NCI-H748 (cell line): ENCODE data around the gene PDLIM7.

ENCODE experiments used
- DNase-seq: peaks from one replicate; lab custom pipeline; 2025; ENCODE audit not compliant: unreplicated experiment; lab: John Stamatoyannopoulos, UW

PDLIM7 gene

DNA sequence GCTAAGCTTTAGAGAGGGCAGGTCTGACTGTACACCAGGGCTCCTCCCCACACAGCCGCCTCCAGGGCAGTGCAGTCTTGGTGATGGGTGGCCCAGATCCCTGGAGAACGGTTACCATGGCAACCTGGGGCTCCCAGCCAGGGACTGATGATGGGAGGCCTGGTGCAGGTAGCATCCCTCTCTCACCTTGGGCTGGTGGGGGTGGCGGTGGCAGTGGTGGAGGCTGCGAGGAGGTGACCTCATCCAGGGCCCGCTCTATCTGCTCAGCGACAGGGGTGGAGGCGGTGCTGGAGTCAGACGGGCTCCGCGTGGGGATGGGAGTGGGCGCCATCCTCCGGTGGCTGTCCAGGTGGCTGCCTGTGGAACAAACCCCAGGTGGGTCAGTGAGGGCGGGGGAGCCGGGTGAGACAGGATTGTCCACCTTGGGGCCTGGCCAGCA is 38.5 kb downstream of the PDLIM7 start:
- no peak for DNase-seq

DNA sequence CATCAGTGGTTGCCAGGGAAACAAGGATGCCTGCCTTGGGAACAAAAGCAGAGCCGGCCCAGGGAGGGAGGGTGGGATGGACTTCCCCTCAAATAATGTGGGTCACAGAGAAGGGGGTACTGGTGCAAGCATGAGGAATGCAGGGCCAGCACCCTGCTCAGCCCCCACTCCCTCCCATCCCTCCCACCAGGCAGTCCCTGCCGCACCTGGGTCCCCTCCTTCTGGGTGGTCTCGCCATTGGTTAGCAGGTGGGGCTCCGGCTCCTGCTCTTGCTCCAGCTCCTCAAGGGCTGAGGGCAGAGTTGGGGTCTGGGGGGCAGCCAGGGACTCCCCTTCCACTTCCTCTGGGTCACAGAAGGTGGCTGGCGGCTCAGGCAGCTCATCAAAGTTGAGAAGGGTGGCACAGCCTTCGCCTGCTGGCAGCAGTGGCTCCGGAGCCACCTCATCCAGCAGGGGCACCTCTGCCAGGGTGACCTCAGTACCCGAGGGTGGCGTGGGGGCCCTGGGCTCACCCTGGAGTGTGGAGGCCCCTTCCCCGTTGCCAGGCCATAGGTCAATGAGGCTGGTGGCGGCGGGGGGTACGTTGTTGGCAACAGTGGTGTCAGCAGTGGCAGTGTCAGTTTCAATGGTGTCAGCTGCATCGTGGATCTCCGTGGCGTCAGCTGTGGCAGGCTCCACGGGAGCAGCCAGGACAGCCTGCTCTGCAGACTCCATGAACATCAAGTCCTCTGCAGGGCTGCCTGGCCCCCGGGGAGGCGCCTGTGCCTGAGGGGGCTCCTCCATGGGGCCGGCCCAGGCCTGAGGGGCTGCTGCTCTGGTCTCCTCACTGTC is 39.3 kb downstream of the PDLIM7 start:
- no peak for DNase-seq

DNA sequence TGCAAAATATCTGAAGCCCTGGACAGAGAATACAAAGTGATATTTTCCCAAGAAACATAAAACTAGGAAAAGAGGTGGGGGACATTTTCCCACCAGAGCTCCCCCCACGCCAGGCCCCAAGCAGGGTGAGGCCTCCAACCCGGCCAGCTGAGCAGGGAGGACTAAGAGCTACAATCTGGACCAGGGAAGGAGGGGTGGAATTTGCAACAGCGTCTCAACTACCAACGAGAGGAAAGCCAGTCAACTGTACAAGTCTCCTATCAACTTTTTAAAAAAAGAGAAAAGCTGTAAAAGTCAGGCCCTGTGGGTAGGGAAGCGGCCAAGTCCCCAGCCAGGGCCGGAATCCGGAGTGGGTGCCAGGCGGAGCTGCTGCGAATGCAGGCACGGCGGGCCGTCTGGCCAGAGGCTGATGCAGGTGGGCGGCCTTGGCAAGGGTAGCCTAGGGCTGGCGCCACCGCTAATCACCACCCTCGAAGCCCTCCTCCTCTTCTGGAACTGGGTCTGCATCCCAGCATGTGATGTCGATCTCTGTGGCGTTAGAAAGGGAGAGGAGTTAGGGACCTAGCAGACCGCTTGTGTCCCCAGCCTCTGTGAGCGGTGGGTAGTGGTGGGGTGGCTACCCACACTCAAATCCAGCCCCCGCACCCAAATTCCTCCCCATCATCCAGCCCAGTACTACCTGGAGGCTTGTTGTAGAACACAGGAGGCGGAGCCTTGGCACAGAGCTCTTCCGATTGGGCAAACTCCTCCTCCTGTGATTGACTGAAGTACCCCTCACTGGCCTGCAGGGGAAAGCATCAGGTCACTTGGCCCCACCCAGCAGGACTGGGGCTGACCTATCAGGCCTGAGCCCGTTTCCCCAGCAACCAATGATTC is 40.2 kb downstream of the PDLIM7 start:
- DNase-seq, result peak; percentile 98

DNA sequence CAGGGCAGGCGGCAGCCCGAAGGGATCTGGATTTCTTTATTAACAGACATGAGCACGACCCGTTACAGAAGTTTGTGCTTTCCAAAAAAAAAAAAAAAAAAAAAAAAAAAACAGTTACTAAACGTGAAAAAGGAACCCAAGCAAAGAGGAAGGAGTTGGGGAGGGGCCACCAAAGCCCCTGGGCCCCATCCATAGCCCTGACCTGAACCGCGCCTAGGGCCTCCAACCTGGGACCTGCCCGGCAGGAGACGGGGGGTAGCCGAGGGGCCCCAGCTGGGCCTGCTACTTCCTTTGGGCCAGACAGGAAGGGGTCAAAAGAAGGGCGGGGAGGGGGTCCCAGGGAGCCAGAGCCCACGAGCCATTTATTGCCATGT is 40.8 kb downstream of the PDLIM7 start:
- DNase-seq, result no peak

DNA sequence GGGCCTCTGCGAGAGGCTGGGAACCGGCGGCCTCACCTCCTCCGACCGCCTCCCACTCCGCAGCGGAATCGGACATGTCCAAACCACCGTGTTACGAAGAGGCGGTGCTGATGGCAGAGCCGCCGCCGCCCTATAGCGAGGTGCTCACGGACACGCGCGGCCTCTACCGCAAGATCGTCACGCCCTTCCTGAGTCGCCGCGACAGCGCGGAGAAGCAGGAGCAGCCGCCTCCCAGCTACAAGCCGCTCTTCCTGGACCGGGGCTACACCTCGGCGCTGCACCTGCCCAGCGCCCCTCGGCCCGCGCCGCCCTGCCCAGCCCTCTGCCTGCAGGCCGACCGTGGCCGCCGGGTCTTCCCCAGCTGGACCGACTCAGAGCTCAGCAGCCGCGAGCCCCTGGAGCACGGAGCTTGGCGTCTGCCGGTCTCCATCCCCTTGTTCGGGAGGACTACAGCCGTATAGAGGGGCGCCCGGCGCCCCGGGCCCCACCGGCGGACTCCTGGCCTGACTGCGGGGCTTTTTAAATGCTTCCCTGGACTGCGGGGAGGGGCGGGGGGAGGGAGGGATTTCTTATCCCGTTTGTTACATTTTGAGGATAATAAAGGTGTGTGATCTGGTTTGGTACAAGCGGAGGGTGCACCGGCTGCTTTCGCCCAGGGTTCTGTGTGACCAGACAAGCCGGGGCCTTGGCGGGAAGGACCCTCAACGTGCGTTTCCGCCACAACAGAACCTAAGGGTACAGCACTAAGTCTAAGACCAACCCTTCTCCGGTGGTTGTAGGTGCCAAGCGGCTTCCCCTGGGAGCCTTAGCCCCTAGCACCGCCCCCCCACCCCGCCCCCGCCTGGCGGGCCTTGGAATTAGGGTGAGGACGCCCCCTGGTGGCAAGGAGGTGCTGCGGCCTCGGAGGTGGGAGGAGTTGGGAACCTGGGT is 41.5 kb downstream of the PDLIM7 start:
- peak; percentile 95 for DNase-seq

DNA sequence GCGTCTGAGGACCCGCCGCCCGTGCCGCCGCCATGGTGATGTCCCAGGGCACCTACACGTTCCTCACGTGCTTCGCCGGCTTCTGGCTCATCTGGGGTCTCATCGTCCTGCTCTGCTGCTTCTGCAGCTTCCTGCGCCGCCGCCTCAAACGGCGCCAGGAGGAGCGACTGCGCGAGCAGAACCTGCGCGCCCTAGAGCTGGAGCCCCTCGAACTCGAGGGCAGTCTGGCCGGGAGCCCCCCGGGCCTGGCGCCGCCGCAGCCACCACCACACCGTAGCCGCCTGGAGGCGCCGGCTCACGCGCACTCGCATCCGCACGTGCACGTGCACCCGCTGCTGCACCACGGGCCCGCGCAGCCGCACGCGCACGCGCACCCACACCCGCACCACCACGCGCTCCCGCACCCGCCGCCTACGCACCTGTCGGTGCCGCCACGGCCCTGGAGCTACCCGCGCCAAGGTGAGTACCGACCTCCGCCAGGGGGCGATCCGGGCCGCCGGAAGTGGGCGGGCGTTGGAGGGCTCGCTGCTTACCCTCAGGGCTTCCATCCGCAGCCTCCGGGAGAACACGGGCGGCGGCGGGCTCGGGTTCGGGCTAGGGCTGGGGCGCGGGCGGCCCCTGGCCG is 42.3 kb downstream of the PDLIM7 start:
- DNase-seq, result peak; percentile 90

DNA sequence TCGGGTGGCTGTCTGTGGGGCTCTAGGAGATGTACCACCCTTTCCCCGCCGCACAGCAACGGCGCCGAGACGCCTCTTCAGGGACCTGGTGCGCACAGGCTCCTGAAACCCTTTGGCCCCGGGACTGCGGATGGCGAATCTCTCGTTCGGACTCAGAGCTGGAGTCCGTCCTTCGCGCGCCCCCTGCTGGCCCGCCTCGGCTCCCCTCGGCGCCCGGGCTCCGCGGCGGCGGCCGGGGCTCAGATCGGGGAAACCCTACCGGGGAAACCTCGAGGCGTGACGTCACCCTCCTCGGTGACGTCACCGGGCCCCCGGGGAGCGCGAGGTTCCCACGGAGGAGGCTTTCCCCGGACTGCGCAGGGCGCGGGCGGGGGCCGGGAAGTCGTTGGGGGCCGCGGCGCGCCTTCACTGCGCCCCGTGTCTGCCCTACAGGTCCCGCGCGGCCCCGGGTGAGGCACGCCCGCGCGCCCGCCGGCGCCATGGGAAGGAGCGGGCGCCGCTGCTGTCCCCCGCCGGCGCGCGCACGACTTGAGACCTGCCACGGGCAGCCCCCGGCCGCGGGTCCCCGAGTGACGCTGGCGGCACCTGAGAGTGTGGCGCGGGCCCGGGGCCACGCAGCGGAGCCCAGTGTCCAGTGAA is 42.9 kb downstream of the PDLIM7 start:
- DNase-seq, result peak; percentile 91

DNA sequence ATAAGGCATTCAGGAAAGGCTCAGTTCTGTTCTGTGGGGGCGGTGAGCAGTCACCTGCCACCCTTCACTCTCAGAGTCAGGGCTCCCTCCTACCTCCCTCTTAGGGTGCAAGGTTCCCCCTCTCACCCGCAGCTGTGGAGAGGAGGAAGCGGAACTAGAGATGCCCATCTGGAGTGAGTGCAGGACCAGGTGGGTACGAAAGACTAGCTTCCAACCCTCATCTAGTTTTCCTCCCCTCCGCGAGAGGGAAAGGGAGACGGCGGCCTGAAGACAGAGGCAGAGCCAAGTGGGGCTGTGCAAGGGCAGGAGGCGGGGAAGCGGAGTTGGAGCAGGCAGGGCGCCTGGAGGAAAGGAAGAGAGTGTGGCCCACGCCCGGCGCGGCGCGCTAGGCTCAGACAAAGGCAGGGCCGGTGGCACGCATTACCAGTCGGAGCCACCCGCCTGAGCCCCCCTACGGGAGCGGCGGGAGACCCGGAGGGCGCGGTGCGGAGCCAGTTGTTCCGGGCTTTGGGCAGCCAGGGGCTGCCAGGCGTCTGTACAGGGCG is 43.5 kb downstream of the PDLIM7 start:
- DNase-seq, result peak; percentile 80

DNA sequence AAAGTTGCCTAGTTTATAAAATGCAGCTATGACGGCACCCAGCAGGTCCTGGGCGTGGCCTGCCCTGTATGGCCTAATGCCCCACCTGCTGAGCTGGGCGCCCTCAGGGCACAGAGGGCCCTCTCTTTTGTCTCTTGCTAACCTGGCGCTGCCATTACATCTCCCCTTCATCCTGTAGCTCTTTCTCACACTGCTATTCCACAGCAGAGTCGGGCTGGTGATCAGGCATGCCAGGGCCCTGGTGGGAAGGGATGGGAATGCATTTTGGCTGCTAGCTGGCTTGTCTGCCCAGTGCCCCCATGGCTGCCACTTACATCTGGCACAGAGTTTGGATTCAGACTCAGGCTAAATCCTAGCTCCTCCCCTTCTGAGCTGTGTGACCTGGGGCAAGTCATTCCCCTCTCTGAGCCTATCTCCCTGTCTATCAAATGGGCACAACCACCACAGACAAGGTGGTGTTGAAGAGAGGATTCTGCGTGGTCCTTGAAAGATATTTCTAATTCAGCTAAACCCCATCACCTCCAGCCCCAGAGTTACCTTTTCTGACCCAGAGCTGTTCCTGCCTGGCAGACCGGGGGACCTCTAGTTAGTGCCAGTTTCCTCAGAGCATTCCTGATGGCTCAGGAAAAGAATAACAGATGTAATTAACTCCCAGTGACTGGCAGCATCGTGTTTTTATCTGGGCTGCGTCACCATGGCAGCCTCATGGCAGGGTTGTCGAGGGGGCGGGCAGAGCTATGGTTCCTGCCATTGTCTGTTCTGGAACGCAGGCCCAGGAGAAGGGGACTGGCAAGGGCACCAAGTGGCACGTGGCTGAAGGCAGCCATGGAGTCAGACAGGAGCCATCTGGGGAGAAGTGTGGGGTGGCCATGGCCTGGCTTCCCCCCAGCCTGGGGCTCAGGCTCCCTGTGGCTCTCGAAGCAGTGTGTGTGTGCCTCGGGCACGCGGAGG is 44.4 kb downstream of the PDLIM7 start:
- DNase-seq, result no peak

DNA sequence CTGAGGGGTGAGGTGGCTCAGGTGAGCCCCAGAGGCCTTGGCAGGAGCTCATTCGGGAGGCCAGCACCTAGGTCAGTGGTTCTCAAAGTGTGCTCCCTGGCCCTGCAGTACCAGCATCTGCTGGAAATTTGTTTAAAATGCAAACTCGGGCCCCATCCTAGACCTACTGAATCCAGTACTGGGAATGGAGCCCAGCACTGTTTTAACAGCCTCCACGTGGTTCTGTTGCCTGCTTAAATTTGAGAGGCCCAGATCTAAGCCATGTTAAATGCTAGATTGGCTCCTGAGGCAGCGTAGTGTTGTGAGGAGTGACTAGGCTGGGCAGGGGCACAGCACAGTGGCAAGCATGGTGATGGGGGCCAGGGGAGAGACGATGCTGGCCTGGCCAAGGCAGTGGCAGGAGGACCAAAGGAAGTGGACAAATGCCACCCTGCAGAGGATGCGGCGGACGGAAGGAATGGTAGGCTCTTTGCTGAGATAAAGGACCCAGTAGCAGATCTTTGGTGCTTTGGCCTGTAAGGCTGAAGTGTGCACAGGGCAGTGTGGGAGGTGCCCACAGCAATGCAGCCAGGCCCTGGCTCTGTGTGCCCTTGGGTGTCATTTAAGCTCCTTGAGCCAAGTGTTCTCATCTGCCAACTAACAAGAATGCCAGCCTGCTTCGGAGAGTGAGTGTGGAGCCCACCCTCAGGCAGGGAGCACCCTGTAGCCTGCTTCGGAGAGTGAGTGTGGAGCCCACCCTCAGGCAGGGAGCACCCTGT is 46.6 kb downstream of the PDLIM7 start:
- DNase-seq, result no peak

DNA sequence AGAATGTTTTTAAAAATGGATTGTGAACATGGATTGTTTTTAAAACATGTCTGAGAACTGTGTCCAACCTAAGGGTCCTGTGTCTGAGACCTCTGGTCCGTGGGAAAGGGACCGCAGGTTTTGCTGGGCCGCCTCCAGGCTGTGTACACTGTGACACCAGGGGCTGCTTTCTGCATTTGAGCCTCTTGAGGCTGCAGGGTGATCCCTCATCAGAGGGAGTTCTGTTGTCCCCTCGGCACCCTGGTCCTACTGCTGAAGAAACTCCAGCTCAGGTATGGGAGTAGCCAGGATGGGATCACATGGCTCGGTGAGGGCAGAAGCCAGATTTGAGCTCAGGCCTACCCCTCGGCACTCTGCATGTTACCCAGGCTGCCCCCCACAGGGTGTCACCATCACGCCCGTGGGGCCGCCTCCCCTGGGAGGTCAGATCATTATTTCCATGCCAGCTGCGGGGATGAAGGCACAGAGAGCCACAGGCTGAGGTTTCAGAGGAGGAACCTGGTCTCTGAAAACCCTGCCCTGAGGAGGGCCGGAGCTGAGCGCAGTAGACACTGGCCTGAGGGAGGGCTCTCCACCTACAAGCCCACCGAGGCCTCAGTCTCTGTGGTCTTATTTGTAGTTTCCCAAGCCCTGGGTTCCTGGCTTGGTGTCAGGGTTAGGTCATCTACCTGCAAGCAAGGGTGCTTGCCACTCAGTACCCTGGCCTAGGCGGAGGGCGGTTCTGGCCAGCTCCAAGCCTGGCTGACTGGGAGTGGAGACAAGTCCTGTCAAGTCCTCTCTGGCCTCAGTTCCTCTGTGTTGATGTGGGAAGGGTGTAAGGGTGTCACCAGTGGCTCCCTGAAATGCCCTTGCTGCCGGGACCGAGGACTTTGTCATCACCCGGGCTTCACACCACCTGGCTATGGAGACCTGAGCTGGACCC is 48.0 kb downstream of the PDLIM7 start:
- no peak for DNase-seq

DNA sequence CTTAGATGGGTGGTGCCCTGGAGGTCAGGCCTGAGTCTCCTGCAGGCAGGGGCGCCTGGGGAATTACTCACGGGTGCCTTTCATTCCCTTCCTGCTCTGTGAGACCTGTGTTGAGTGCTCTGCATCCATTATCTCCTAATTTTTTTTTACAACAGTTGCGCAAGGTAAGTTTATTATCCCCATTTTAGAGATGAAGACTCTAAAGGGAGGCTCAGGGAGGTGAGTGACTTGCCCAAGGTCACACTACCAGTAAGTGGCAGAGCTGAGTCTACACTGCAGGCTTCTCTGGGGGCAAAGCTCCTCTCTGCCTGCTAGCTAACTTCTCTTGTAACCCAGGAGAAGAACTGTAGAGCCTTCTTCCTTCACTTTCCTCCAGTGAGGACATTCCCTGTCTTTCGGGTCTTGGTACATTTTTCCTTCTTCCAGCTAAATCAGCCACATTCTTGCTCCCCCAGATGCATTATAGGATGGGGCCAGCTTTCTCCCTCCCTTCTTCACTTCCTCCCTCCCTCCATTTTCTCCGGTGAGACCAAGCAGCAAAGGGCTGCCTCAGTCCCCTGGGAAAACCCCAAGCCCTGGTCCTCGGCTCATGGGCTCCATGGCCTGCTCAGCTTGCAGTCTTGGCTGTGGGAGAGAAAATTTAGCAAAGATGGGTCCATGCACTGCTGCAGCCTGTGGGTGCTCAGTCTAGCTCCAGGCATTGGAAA is 49.0 kb downstream of the PDLIM7 start:
- no peak for DNase-seq

DNA sequence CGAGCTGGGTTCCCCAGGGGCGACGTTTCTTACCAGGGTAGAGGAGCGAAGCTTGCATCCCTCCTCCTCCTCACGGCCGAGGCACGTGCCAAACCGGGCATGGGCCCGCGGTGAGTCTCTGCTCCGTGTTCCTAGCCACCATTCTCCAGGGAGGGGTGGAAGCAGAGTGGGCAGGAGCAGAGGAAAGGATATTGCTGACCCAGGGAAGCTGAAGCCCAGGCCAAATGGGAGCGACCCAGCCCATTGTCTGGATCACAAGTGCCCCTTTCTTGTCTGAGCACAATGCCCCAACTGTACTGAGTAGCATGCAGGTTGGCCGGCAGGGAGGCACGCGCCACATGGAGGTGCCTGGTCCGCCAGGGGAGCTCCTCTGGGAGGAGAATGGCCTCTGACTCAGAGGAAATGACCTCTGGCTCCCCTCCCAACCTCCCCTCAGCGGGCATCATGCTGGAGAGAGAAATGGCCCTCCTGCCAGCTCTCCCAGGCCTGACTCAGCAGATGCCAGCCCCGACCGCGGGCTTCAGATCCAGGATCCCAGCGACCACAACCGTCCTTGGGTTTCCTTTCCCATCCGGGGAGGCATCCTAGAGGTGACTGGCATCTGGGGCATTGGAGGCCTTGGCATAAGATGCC is 49.7 kb downstream of the PDLIM7 start:
- DNase-seq, result peak; percentile 77

DNA sequence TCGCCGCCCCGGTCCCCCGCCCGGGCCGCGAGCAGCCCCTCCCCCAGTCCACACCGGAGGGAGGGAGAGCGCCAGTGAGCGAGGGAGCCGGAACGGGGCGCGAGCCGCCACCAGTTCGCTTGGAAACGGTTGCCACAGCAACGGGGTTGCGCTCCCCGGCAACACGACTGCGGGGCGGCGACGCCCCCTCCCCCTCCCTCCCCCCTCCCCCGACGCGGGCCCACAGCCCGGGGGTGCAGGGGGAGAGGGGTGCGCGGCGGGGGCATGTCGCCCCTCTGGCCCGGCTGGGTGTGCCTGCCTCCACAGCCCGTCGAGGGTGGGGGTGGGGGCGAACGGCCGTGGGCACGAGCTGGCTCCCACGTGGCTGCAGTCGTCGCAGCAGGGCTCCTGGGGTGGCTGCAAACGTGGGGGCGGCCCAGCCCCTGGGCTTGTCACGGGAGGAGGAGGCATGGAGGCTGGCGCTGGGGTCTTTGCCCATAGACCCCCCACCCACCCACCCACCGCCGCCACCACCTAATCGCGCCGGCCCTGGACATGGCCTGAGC is 50.3 kb downstream of the PDLIM7 start:
- DNase-seq, result peak; percentile 92

DNA sequence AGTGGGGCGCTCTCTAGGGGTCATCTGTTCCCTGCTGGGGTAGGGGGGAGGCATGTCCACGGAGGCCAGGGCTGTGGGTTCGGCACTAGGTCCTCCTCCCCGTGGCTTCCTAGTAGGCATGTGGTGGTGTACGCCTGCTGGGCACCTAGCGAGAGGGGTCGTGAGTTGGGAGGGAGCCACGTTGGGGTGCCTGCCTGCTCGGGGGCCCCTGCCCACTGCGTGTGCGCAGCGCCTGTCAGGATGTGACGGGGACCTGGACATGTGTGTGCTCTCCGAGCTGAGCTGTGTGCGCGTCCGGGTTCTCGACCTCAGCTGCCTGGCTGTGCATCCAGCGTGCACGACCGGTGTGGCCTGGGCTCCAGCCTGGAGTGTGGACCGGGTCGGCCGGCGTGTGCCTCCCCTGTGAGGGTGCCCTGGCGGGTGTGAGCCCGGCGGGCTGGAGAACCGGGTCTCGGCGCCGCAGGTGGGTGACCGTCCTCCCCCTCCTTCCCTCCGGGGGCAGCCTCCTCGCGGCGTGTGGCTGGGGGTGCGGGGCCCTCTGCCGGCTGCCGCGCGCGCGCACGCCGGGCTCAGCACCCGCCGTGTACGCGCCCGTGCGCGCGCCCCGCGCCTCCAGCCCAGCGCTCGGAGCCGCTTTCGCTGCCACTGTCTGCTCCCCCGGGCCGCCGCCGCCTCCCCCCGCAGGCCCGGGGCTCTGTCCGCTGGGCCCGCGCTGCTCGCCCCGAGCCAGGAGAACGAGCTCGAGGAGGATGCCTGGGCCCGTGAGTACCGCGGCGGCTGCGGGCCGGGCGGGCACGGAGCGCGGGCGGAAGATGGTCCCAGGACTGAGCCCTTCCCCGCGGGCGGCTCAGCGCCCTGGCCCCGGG is 51.0 kb downstream of the PDLIM7 start, which contains the start of gene PRR7:
Gene PRR7 (plus strand): TSS at position 615 of the 866 bp plus-strand sequence. CDS start 8,254 bp downstream, outside the sequence.
- peak; percentile 85 for DNase-seq
